GM18873 (cell line): ENCODE measurements around the gene DOCK11.

Source experiments
- ATAC-seq: cut with Tn5 transposase; IDR thresholded peaks from one replicate; pipeline ENCODE4 v1.9.1; 2021; ENCODE audit warnings: mild to moderate bottlenecking, moderate library complexity, moderate number of reproducible peaks; ENCODE audit not compliant: unreplicated experiment, low FRiP score

The DOCK11 gene

DNA sequence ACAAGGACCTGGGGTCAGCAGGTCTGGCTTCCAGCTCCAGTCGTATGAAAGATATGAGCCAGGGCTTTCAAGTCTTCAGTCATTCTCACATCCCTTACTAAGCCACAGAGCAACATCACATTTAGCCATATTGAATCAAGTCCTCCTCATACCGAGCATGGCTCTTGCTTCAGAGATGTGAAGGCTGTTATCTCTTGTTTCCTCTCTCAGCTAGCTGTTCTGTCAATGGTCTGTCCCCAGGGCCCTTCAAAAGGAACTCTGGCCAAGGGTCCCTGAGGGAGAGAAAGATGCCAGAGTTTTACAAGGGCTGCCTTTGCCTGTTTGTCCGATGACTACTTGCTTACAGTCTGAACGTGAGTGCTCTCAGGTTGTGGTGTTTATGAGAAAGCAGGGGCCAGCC is 30.5 kb downstream of the DOCK11 start:
- ATAC-seq = no peak

- no peak for ATAC-seq
These were observed 32.6 kb downstream of the DOCK11 start for GRCh38 chrX:118528071-118528737.

DNA sequence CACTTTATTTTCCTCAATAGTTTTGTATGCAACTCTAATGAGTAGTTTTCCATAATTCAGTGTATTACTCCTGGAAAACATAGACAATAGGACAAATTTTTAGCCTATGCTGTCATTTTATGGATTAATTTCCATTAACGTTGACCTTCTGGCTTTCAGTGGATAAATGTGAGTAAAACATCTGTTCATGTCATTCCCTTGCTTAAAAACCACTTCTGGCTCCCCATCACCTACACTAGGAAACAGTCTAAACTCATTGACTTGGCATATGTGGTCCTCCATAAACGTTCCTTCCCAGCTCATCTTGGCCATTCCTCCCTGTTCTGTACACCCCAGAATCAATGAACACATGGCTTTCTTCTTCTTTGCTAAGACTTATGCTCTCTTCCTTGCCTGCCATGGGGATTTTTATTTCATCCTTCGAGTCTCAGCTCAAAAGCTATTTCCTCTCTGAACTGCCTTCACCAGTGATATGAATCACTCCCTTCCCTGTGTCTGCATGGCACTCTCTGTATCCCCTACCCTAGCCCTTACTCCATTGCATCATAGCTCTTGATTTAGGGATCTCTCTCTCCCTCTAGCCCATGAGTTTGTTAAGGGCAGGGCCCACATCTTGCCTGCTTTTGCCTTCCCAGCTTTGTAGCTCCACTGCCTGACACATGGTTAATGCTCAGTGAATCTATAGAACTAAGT is 34.8 kb downstream of the DOCK11 start:
- no peak for ATAC-seq

DNA sequence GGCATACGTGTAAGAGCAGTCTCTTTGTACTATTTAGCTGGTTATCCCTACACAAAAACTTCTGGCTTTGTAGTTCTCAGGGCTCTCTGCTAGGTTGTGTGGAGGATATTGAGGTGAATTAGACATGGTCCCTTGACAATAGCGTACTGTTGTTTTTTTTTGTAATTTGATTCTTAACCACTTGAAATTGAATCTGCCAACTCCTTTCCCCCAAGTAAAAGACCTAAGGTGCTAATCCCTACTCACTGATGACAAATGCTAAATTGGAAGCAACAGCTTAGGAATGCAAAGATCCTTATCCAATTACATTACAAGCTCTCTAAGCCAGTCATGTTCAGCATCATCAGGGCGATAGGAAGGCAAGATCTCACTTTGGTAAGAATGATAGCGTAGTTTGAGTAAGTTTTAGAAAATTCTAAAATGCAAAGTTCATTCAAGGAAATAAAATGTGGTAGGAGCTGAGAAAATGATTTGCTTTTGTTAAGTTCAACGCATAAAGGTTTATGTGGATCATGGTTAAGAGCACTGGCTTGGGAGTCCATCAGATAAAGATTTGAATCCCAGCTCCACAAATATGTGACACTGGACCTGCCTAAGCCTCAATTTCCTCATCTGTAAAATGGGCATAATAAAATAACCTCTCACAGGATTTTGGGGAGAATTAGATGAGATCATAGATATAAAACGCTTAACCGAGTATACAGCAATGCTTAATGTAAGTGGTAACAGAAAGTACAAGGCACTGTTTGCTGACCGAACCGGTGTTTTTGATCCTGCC is 39.3 kb downstream of the DOCK11 start:
- ATAC-seq = no peak

- peak; percentile 57 for ATAC-seq
These were observed 40.6 kb downstream of the DOCK11 start for GRCh38 chrX:118536204-118536603.

- peak; percentile 61 for ATAC-seq
These were observed 41.3 kb downstream of the DOCK11 start for GRCh38 chrX:118536687-118537461.

GRCh38 chrX:118538386-118538785 is 42.8 kb downstream of the DOCK11 start:
- no peak for ATAC-seq

DNA sequence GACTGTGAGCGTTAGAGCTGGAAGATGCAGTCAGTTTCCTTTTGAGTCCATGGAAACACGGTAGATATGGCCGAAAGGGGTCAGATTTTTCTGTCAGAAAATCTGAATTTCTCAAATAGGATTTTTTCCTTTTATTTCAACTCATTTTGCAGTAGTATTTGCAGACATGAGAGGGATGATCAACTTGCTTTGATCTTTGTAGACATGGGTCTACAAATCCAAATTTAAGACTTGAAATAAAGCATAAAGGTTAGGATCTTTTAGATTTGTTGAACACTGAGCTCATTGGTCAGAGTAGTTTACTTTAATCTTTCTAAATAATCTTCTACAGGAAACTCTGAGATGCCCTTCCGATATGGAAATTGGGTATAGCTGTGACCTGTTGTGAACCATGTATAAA is 44.7 kb downstream of the DOCK11 start:
- no peak for ATAC-seq

DNA sequence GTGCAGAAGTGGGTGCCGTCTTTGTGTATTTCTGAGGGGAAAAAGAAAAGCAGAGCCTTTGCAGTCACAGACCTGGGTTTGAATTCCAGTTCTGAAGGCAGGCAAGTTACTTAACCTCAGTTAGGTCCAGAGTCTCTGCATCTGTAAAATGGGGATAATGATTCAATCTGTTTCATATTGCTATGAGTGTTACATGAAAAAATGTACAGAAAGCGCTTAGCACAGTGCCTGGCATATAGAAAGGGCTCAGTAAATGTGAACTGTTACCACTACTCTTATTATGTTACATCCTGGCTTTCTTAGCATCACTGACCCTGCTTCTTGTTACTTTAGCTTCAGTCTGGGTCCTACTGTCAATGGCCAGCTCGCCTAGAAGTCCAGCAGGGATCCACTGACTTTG is 45.9 kb downstream of the DOCK11 start:
- no peak for ATAC-seq

DNA sequence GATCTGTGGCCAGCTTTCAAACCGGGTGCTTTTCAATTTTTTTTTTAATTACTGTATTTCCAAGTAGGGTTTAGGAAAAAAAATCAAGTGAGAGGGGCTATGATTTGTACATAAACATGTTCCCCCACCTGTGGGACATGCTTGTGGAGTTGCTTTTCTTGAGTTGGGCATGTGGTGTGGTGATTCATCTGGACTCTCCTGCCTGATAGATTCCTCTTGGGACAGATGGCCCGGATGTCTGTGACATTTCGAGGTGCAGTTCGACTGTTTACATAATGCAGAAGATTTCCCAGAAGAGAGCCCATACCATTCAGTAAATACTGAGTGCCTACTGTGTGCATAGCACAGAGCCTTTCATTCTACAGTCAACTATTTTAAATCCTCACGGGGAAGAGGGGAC is 49.9 kb downstream of the DOCK11 start:
- no peak for ATAC-seq

- no peak for ATAC-seq
These were observed 53.2 kb downstream of the DOCK11 start for GRCh38 chrX:118548841-118549240.

DNA sequence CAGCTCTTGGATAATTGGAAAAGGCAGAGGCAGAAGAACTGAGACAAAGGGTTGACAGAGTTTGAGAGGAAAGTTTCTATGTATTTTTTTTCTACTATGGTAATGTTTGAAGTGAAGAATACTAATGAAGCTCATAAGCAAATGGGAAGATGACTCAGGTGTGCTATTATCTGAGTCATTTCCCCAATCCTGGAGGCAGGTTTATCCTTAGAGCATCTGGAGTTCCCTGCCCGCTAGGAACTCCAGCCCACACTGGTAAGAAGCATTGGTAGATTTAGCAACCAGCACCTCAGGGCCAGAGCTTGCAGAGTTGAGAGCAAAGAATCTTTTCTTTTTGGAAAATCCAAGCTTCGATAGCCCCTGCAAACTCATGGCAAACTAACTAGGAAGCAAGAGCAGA is 55.2 kb downstream of the DOCK11 start:
- ATAC-seq = no peak

GRCh38 chrX:118551426-118551825 is 55.8 kb downstream of the DOCK11 start:
- ATAC-seq = no peak

GRCh38 chrX:118552121-118552900 is 56.7 kb downstream of the DOCK11 start:
- ATAC-seq = no peak

DNA sequence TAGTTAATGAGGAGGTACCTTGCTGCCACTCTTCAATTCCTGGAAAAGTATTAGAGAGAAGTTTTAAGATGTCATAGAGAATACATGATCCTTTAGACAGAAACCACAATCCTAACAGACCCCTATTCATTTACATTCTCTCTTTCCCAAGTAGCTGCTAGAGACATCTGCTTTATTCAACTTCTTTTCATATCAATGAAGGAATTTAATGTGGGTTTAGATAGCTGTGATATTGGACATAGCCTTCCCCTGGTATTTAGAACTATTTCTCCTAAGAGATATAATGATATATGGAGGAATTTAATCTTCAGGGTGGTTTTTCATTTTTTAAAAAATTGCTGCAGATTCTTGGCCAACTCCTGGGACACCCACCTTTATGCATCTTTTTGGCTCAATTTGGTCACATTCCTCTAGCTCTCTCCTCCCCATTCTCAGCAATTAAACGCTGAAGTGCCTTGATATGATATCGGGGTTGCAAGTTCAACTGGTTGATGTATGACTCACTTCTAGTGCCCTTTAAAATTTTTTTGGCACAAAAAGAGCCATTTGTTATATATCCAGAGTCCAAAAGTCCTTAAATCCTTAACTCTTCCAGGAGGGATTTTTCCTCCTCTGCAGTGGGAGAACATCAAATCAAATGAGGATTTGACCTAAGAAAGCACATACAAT is 57.6 kb downstream of the DOCK11 start:
- ATAC-seq = no peak

DNA sequence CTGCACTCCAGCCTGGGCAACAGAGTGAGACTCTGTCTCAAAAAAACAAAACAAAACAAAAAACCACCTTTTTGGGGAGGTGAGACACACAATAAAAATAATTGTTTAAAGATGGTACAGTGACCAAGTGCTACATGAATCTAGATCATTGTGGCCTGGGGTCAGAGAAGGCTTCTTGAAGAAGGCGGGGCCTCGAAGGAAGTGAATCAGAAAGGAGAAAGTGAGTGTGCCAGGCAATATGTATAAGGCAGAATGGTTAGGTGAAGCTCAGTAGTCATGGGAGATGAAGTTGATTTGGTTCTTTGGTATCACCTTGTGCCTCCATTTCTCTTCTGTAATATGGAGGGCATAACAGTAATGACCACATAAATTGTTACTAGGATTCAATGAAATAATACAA is 58.9 kb downstream of the DOCK11 start:
- ATAC-seq = no peak

- ATAC-seq = no peak
These were observed 63.3 kb downstream of the DOCK11 start for GRCh38 chrX:118558926-118559325.

DNA sequence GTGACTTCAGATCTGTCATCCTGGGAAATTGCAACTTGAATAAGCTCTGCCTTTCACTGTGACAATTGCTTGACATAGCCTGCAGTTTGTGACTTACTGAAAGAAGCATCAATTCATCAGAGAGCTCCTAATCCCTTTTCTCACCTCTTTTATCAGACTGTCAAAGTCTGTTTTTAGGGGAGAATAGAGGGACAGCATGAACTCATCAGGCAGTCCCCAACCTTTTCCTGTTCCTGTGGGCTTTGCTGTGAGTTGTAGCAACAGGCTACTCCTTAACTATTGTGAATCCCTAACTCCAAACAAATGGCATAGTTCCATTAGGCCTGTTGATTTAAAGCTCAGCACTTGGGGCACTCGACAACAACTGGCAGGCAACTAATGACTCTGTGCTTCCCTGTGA is 64.9 kb downstream of the DOCK11 start:
- no peak for ATAC-seq

DNA sequence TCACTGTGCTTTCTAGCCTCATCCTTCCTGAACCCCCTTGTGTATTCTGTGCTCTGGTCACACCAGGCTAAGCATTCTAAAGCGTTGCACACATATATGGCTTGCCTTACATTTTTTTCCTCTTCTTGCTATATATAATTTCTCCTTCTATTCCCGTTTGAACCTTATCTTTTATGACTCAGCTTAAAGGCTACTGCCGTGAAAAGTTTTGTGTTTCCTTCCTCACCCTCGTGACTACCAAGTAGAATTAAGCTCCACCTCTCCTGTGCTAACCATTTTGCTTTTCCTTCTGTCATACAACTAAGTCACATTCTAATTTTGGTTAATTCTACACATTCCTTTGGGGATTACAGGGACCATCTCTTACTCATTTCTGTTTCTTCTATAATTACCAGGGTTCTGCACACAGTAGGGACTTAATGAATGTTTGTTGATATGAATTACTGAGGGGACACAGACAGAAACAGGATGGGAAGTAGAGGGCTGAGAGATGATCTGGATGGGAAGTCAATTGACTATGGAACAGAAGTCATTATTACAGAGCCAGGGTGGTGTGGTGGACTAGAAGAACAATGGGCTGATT is 67.1 kb downstream of the DOCK11 start:
- no peak for ATAC-seq
